Testis (tissue), 3 donors: ENCODE results near the gene PRKN. TPM values are rescaled to one million over a fixed set of nuclear protein-coding genes. Genes with fewer than 3 reads are reported as not detected.

Experiments used
- DNase-seq: peaks from one replicate; pipeline ENCODE4 v3.0.0-alpha.2; 2019
- H3K27ac ChIP-seq, 2 donors: fragments of 200-600 bp; sonication (generic); one replicate each; pipeline ENCODE4 v1.5.1; 2019
- H3K27me3 ChIP-seq: fragments of 200-600 bp; sonication (generic); one replicate; pipeline ENCODE4 v1.5.1; 2019
- H3K36me3 ChIP-seq: fragments of 200-600 bp; sonication (generic); one replicate; pipeline ENCODE4 v1.5.1; 2017; ENCODE audit warnings: low read depth; ENCODE audit errors: missing control alignments
- H3K4me1 ChIP-seq: fragments of 200-600 bp; sonication (generic); one replicate; pipeline ENCODE4 v1.5.1; 2019
- H3K4me3 ChIP-seq, 2 donors: fragments of 200-600 bp; sonication (generic); one replicate each; pipeline ENCODE4 v1.5.1; 2017 to 2019
- H3K9me3 ChIP-seq: fragments of 200-600 bp; sonication (generic); one replicate; pipeline ENCODE4 v1.5.1; 2017
- POLR2A ChIP-seq: fragments of 450-650 bp; IDR thresholded peaks from one replicate; pipeline ENCODE4 v1.6.1; 2017; ENCODE audit warnings: antibody characterized with exemption, mild to moderate bottlenecking, moderate library complexity
- WGBS, 2 donors: methylation state at CpG; one replicate each; pipeline ENCODE4 v1.1.5; 2018; 5-methylcytosine and 5-hydroxymethylcytosine counted together
- intact Hi-C: fragments of 100-400 bp; cut with DNase I; formaldehyde crosslinking; loops from one replicate; pipeline ENCODE4 v1.15.1; 2023; ENCODE audit warnings: low total_unique reads
- polyA plus RNA-seq: library from polyadenylated mRNA; stranded (reverse); fragments of 350-450 nt; fragmentation: Illumina TruSeq; extraction: RNeasy Lipid Tissue Mini Kit (QIAGEN cat#74804); gene quantifications from one replicate; pipeline ENCODE4 v1.2.3, GENCODE V29; 2014; ENCODE audit warnings: low read depth, low replicate concordance; ENCODE audit not compliant: insufficient read depth
- total RNA-seq, 2 donors: library from RNA; depleted of rRNA; stranded (reverse); fragments of >200 nt; gene quantifications; one replicate each; pipeline ENCODE4 v1.2.3, GENCODE V29; 2016
- TF ChIP-seq, protein P1 (sequence below), 3 experiments: fragments of 450-650 bp in 2 of 3; fragments of 200-600 bp in 1 of 3; sonication (generic) in 1 of 3; IDR thresholded peaks; one replicate each; pipeline ENCODE4 v1.5.1; 2016 to 2019; ENCODE audit warnings: antibody characterized with exemption in 3 of 3, mild to moderate bottlenecking in 2 of 3, moderate library complexity in 1 of 3

Gene PRKN
- total and polyA plus RNA-seq, 3 donors from 2014 or later: 19.1 to 34.5 (median 28.8) TPM

DNA sequence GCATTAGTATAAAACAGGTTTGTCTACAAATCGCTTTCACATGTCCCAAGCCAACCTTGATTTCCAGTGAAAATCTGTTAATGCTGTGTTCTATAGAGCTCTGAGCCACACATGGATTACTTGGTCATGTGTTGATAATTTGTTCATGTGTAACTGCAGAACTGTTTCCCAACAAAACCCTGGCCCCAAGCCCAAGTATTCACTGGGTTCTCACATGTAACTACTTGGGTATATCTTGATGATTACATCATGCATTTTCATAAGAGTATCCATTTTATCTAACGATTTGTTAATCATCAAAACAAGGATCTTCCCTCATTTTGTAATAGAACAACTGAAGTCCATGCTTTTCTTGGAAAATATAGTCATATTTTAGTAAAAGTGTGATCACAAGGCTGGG, 657.6 kb downstream of the PRKN start:
- Histone ChIP-seq H3K9me3 (no peaks in the 10 kb centered on the region), H3K4me3 (no peak overlapping the region), H3K27ac (no peak overlapping the region), H3K27me3 (no peaks in the 10 kb centered on the region), H3K36me3 (no peaks in the 10 kb centered on the region), H3K4me1 (no peaks in the 10 kb centered on the region)
- intact Hi-C loops: no loop called here
- peak; percentile 70 for DNase-seq
- WGBS, 2 donors: 91% methylated on average over 2 of the region's 2 CpGs
- no peak for TF ChIP-seq POLR2A
- TF ChIP-seq, protein P1, sequence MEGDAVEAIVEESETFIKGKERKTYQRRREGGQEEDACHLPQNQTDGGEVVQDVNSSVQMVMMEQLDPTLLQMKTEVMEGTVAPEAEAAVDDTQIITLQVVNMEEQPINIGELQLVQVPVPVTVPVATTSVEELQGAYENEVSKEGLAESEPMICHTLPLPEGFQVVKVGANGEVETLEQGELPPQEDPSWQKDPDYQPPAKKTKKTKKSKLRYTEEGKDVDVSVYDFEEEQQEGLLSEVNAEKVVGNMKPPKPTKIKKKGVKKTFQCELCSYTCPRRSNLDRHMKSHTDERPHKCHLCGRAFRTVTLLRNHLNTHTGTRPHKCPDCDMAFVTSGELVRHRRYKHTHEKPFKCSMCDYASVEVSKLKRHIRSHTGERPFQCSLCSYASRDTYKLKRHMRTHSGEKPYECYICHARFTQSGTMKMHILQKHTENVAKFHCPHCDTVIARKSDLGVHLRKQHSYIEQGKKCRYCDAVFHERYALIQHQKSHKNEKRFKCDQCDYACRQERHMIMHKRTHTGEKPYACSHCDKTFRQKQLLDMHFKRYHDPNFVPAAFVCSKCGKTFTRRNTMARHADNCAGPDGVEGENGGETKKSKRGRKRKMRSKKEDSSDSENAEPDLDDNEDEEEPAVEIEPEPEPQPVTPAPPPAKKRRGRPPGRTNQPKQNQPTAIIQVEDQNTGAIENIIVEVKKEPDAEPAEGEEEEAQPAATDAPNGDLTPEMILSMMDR (IDR thresholded peaks at IDR 0.05): no peak

DNA sequence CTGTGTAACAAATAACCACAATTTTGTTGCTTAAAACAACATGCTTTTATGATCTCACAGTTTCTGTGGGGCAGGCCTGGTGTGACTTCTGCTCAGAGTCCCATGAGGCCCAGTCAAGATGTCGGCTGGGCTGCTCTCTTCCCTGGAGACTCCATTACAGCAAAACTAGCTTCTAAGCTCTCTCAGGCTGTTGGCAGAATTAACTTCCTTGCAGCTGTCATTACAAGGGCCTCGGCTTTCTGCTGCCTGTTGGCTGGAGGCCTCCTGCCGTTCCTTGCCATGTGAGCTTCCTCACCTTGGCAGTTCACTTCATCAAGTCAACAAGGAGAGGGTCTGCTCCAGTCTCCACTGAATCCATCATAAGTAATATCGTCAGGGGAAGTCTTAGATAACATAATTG, 659.2 kb downstream of the PRKN start:
- no peak for DNase-seq
- TF ChIP-seq, protein P1 (IDR thresholded peaks at IDR 0.05): no peak
- no peak for TF ChIP-seq POLR2A
- no peaks in the 10 kb centered on the region for H3K27me3 ChIP-seq
- no peak overlapping the region for H3K4me3 ChIP-seq
- no peak overlapping the region for H3K27ac ChIP-seq
- H3K4me1 ChIP-seq: no peaks in the 10 kb centered on the region
- 80 to 81% methylated on average over 4 of the region's 4 CpGs for WGBS, 2 donors
- intact Hi-C loops: no loop called here
- no peaks in the 10 kb centered on the region for H3K36me3 ChIP-seq
- no peaks in the 10 kb centered on the region for H3K9me3 ChIP-seq

DNA sequence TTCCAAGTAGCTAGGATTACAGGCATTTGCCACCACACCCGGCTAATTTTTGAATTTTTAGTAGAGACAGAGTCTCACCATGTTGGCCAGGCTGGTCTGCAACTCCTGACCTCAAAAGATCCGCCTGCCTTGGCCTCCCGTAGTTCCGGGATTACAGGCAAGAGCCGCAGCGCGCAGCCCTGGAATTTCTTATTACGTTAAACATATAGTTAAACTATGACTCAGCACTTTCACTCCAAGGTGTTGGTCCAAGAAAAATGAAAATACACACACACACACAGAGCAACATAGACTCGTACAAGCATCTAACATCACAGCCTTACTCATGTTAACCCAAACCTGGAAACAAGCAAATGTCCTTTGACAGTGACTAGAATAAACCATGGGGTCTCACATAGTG, 663.9 kb downstream of the PRKN start:
- Histone ChIP-seq H3K4me3 (no peak overlapping the region), H3K27me3 (no peaks in the 10 kb centered on the region), H3K36me3 (no peaks in the 10 kb centered on the region), H3K27ac (no peak overlapping the region), H3K4me1 (no peaks in the 10 kb centered on the region), H3K9me3 (no peaks in the 10 kb centered on the region)
- no peak for TF ChIP-seq POLR2A
- TF ChIP-seq, protein P1 (IDR thresholded peaks at IDR 0.05): no peak
- DNase-seq: no peak
- 83 to 94% methylated on average over 9 of the region's 9 CpGs for WGBS, 2 donors
- intact Hi-C loops: no loop called here

DNA sequence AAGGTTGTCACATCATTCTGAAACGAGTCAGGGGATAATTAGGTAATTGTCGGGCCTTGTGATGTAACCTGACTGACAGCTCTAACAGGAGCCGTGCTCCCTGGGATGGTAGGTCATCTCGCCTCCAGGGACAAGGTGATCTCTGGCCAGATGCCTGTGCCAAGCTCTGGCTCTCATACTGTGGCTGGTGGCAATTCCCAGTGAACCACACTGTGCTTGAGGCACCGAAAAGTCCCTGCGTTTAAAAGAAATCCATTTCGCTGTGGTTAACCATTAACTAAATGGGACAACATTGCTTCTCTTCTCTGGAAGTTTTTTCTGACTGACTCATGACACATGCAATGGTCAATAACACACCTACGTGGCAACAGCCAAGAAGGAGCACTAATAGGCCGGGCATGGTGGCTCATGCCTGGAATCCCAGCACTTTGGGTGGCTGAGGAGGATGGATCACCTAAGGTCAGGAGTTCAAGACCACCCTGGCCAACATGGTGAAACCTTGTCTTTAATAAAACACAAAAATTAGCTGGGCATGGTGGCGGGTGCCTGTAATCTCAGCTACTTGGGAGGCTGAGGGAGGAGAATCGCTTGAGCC, 669.2 kb downstream of the PRKN start:
- TF ChIP-seq, protein P1 (IDR thresholded peaks at IDR 0.05): no peak
- no peak for TF ChIP-seq POLR2A
- no peaks in the 10 kb centered on the region for H3K36me3 ChIP-seq
- H3K27ac ChIP-seq: no peak overlapping the region
- intact Hi-C loops: no loop called here
- WGBS, 2 donors: 86 to 97% methylated on average over 11 of the region's 11 CpGs
- no peaks in the 10 kb centered on the region for H3K27me3 ChIP-seq
- no peaks in the 10 kb centered on the region for H3K9me3 ChIP-seq
- no peak overlapping the region for H3K4me3 ChIP-seq
- H3K4me1 ChIP-seq: peaks cover 4% of the 10 kb centered on the region
- DNase-seq: no peak

DNA sequence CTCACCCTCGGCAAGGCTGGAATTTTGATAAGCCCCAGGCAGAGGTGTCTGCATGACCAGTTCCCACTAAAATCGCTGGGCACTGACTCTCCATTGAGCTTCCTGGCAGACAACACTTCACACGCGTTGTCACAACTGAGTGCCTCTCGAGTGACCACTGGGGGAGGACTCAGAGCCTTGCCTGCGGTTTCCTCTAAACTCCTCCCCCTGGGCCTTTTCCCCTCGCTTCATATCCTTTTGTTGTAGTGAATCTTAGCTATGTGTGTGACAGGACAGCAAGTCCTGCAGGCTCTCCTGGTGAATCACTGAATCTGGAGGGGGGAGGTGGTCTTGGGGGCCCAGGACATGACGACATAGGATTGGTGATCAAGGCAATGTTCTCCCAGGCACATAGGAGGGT, 670.8 kb downstream of the PRKN start:
- peak; percentile 46 for DNase-seq
- intact Hi-C loops: no loop called here
- TF ChIP-seq, protein P1 (IDR thresholded peaks at IDR 0.05): no peak
- no peak for TF ChIP-seq POLR2A
- Histone ChIP-seq H3K4me3 (no peak overlapping the region), H3K27me3 (no peaks in the 10 kb centered on the region), H3K27ac (no peak overlapping the region), H3K9me3 (no peaks in the 10 kb centered on the region), H3K4me1 (peaks cover 4% of the 10 kb centered on the region), H3K36me3 (no peaks in the 10 kb centered on the region)
- 28 to 41% methylated on average over 8 of the region's 8 CpGs for WGBS, 2 donors
